GM21786 (cell line): ENCODE data around the gene SDK2.

ENCODE experiments used
- ATAC-seq: cut with Tn5 transposase; IDR thresholded peaks from one replicate; pipeline ENCODE4 v1.9.1; 2021; ENCODE audit not compliant: unreplicated experiment

SDK2 gene

GRCh38 chr17:73350864-73351263 is 293.4 kb downstream of the SDK2 start:
- ATAC-seq = no peak

- ATAC-seq = no peak
Observed at GRCh38 chr17:73349647-73350046, 294.6 kb downstream of the SDK2 start.

- ATAC-seq = no peak
Observed at GRCh38 chr17:73349138-73349537, 295.1 kb downstream of the SDK2 start.

DNA sequence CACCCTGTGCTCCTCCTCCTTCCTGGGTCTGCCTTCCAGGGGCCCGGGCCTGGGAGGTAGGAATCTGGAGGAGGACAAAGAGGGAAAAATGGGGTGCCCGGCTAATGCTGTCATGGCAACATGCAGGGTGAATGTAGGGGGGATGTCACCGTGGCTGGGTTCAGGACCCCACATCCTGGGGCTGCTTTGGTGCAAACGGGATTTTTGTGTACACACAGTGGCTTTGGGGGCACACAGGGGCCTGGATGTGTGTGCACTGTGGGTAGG is 295.5 kb downstream of the SDK2 start:
- ATAC-seq = no peak

DNA sequence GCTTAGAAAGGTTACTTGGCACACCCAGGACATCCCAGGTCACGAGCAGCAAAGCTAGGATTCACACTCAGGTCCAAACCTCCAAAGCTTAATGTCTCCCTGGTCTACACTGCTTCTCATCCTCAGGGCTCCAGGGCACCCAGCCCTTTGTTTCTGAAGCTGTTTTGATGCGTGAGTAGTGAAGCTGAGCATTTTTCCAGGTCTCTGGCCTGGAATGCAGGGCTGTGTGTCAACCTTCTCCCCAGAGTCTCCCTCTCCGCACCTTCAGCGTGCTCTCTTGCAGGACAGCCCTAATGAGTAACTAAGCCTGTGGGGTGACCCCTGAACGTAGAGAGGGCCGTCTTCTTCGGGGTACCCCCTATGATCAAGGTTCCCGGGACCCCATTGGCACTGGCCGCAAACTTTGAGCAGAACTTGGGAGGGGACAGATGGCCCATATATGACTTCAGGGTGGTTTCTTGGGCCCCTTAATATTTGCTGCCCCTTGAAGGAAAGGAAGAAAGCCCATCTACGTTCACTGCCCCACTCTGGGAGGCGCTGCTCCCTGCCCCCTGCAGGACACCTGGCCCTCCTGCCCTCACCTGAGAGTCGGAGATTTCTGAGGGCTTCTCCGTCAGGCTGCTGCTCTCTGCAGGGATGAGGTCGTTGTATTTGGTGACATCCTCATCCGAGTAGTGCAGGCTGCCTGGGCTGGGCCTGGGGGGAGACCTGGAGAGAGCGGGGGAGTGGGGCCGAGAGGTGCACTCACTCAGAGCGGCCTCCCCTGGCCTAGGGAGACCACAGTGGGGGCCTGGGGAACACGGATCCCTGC is 296.0 kb downstream of the SDK2 start:
- no peak for ATAC-seq

DNA sequence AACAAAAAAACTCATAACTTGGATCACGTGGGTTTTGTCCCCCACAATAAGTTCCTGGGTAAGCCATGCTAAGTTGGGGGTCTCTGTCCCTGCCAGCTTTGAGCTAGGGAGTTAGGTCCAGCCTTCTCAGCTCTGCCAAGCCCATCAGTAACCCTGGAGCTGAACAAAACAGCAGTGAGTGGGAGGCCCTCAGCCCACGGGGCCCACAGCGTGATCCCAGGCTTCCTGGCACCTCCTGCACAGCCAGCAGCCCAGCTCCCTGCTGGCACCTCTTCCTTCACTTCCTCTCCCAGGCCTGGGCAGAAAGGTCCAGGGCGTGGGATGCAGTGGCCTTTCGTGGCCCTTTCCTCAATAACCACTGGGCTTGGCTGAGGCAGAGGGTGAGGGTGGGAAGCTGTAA is 296.9 kb downstream of the SDK2 start:
- no peak for ATAC-seq

GRCh38 chr17:73346501-73347162 is 297.6 kb downstream of the SDK2 start:
- ATAC-seq = no peak

GRCh38 chr17:73343739-73344454 is 300.3 kb downstream of the SDK2 start:
- no peak for ATAC-seq

DNA sequence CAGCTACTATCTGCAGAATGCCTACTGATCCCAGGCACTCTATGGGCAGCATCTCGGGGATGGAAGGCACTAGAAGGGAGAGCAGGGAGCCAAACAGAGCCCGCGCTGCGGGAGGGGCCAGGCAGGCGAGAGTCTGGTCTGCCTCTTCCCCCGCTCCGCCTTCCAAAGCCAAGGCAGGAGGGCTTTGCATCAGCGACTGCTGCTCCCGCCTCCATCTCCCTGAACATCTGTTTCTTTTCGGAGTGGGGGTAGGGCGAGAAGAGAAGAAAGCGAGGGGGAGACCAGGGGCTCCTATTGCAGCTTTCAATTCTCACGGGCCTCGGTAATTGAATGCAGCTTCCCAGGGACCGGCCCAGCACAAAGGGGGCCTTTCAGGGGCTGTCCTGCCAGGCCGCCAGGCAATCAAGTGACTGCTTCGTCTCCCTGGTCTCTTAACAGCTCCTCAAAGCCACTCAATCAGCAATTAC is 301.0 kb downstream of the SDK2 start:
- ATAC-seq = no peak

DNA sequence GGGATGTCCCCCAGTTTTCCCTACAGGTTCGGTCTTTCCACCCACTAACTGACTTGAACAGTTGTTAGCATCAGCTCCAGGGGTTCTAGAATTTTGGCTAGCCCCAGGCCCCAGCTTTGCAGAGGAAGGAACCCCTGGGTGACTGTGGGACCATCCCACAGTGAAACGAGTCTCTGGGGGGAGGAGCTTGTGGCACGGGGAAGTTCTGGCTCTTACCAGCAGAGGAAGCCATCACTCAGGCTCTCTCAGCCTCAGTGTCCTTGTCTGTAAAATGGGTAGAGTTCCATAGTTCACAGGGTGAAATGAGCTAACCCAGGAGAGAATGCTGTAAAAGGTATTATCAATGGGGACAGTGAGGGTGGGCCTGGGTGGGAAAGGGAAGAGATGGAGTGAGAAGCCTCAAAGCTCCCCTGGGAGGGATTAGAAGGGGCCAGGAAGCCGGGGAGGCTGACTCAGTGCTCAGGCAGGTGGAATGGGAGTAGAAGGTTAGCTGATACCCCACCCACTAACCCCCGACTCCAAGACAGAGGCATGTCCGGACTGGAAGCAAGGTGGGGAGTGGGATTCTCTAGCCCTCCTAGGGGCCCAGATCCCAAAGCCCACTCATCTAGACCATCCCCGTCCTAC is 301.6 kb downstream of the SDK2 start:
- ATAC-seq = no peak

- no peak for ATAC-seq
Observed at GRCh38 chr17:73342050-73342522, 302.2 kb downstream of the SDK2 start.

DNA sequence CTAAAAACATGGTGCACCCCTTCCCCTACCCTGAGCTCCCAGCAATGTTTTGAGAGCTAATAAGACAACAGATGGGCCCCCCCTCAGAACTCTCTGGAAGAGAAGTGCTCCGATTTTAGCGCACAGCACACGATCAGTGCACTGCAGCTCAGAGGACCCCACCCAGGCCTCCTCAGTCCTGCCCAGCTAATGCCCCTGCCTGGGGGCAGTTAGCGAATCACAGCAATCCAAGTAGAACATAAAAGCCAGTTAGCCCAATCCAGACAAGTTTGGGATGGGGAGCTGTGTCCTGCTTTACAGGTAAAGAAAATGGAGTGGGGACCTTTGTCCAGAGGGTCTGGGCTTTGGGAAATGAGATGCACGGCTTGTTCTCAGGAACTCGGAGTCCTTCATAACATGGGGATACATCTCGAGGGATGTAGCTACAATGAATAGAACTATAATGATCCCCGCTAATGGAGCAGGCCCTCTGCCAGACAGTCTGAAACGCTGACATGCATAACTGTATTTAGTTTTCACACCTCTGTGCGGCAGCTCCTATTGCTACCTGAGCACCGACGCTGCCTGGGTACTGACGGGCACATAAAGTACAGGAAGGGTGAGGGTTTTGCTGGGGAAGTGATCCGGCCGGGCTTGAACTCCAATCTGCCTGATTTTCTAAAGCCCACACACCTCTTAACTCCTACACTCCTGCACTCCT is 302.7 kb downstream of the SDK2 start:
- ATAC-seq = no peak

GRCh38 chr17:73340093-73340596 is 304.1 kb downstream of the SDK2 start:
- peak; percentile 50 for ATAC-seq

DNA sequence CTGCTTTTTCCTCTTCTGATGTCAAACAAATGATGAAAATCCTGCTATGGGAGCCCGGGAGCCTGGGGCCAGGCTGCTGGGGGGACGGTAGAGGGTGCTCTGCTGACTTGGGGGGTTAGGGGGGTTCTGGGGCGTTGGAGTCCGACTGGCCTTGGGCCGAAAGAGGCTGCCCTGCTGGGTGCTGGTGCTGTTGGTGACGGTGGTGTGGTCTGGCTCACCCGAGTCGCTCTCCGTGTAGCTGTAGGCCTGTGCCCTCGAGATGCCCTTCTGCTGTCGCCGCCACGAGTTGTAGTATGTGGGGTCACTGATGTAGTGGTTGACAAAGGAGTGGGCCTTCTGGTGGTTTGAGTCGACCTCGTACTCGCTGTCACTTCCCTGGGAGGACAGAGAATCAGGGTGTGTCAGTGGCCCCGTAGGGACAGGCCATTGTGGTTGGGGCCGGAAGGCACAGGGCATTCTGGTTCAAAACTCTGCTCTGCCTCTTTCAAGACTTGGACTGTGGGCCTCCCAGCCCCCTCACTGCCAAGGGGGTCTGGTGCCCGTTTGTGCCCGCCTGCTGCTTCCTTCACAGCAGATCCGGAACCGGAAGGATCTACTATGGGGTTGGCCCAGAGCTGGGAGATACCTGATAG is 305.6 kb downstream of the SDK2 start:
- no peak for ATAC-seq

GRCh38 chr17:73338050-73338521 is 306.2 kb downstream of the SDK2 start:
- ATAC-seq = no peak

DNA sequence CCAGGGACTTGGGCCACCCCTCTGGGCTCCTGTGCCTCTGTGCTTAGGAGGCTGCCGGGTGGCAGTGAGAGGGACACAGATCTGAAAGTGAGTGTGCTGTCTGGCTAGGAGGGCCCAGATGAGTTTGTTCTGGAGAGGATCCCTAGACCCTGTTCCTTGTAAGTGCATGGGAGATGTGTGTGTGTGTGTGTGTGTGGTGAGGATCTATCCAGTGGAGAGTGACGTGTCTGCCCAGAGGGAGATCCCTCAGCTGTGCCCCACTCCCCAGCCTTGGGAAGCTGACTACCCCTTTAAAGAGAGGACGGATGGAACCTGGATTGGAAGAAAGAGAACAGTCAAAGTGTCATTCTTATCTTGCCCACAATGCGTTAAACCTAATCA is 306.9 kb downstream of the SDK2 start:
- no peak for ATAC-seq

DNA sequence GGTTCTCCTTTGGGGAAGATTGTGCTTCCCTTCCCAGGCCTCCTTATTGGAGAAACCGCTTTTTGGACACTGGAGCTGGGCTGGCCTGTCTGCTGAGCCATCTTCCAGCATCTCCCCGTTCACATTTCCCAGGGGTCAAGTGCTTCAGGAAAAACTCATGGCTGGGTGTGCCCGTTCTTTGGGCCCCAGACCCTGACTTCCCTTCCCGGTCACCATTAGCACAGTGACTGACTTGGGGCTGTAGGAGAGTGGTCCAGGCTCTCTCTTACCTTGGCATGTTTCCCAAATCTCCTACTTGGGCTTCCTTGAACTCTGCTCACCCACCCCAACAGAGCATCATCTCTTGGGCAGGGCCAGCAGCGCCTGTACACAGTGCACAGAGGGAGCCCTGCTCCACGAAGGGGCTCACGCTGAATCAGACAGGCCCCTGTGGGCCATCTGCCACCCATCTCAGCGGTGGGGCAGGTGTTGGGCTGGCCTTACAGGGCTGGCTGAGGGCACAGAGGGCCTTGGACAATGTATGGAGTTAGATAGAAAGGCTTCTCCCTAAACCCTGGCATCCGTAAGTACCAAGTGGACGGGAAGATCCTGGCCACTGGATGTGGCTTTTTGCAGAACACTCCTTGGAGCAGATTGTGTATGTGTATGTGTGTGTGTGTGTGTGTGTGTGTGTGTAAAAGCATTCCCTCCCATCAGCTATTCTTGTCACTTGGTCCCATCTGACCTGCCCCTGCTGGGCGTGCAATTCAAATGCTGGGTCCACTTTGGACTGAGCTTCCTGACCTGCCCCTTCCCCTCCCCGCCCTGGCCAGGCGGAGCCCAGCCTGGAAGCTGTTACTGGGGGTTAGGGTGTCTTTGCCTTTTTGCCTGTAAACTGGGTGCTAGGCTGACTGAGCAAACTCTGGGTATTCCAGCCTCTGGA is 307.6 kb downstream of the SDK2 start:
- no peak for ATAC-seq

DNA sequence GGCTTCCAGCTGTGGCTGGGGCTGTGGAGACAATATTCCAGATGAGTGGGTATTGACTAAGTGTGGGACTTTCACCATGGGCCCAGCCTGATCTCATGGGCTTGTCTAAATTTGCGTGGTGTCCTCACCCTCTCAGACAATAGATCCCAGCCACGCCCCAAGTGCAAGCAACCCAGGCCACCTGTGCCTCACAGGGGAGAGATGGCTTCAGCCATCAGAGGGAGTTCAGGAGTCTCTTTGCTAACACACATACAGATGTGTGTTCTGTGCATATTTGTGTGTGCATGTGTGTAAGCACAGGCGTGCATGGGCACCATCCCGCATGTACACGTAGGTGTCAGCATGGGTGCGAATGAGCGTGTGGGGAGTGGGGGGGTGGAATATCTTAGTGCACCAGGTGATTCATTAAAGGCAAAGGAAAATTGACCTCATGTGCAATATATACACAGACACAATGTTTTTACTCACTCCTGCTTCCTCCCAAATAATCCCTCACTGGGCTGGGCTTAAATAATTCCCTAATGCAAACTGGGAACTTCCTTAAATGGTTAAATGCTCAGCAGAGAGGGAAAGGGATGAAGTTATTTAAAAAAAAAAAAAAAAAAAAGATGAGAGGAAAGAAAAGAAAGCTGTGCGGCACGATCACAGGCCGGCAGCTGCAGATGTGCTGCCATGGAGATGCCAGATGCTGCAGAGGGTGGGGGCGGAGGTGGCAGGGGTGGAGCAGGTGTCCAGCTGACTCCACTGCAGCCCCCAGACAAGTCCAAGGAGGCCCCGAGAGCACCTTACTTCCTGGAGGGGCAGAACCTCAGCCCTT is 308.4 kb downstream of the SDK2 start:
- ATAC-seq = no peak
